DOHH2 (cell line): Measurements from ENCODE around the gene PPP1R13B.

Source experiments
- CTCF ChIP-seq: fragments of 200-600 bp; sonication (generic); IDR thresholded peaks from one replicate; pipeline ENCODE4 v1.5.1; 2014; ENCODE audit warnings: antibody characterized with exemption, mild to moderate bottlenecking, low read depth, low read length; ENCODE audit not compliant: poor library complexity, severe bottlenecking
- EZH2phosphoT487 ChIP-seq: fragments of 200-600 bp; sonication (generic); IDR thresholded peaks from 2 replicates; pipeline ENCODE4 v1.6.1; 2017; ENCODE audit warnings: borderline replicate concordance, mild to moderate bottlenecking, antibody characterized with exemption, low read length, moderate library complexity, mixed read lengths

DNA sequence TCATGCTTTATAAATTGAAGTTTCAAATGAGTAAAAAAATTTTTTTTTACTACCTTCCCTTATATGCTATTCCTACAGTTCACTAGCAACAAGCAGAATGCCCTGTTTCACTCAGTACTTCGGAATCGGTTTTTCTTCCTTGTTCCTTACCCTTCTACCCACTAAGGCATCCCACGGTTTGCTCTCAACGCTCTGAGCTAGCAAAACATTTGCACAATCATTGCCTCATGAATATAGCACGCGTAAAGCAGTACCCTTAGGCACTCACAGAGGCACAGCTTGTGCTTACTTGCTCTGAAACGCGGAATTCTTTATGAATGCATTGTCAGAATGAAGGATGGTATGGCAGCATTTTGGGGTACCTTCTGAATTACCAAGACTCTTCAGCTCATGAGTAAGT, 45.0 kb downstream of the PPP1R13B start:
- no peak for TF ChIP-seq CTCF
- TF ChIP-seq EZH2phosphoT487 = no peak
